Glutamatergic neuron (in vitro differentiated cells): ENCODE results near the gene WFDC1. TPM values are rescaled to one million over a fixed set of nuclear protein-coding genes. Genes with fewer than 3 reads are reported as not detected.
A peak's percentile ranks its signal among the peaks of the same experiment; 100 is the strongest.

Experiments
- DNase-seq: peaks from one replicate; pipeline ENCODE4 v3.0.0; 2022
- H3K27ac Mint-ChIP-seq: one replicate; pipeline ENCODE4 v1.8.0; 2020; ENCODE audit warnings: mild to moderate bottlenecking, mixed read lengths, inconsistent platforms; ENCODE audit not compliant: unreplicated experiment
- H3K27me3 Mint-ChIP-seq: one replicate; pipeline ENCODE4 v1.8.0; 2020; ENCODE audit warnings: mild to moderate bottlenecking, moderate library complexity, mixed read lengths, inconsistent platforms; ENCODE audit not compliant: unreplicated experiment
- H3K36me3 Mint-ChIP-seq: one replicate; pipeline ENCODE4 v1.8.0; 2020; ENCODE audit warnings: mild to moderate bottlenecking, mixed read lengths, inconsistent platforms; ENCODE audit not compliant: unreplicated experiment
- H3K4me1 Mint-ChIP-seq: one replicate; pipeline ENCODE4 v1.8.0; 2020; ENCODE audit warnings: mild to moderate bottlenecking, low read depth, mixed read lengths, inconsistent platforms; ENCODE audit not compliant: unreplicated experiment
- H3K4me3 Mint-ChIP-seq: one replicate; pipeline ENCODE4 v1.8.0; 2020; ENCODE audit warnings: mild to moderate bottlenecking, mixed read lengths, inconsistent platforms; ENCODE audit not compliant: unreplicated experiment
- H3K9me3 Mint-ChIP-seq: one replicate; pipeline ENCODE4 v1.8.0; 2020; ENCODE audit warnings: mild to moderate bottlenecking, moderate library complexity, mixed read lengths, inconsistent platforms; ENCODE audit not compliant: unreplicated experiment
- long read RNA-seq: library from polyadenylated mRNA; unstranded; transcript quantifications from one replicate; pipeline ENCODE4 v2.0.0, GENCODE V29; 2020; ENCODE audit not compliant: unreplicated experiment
- total RNA-seq: library from RNA; stranded (reverse); fragmentation: NEBNext Ultra II Directional; extraction: Animal tissue kit (Norgen Biotek cat#: 25700); gene quantifications from one replicate; pipeline ENCODE4 v1.2.1, GENCODE V29; 2021; ENCODE audit not compliant: unreplicated experiment
- TF ChIP-seq, protein P1 (sequence below): fragments of 200-600 bp; sonication (generic); IDR thresholded peaks from one replicate; pipeline ENCODE4 v1.5.0; 2021; ENCODE audit not compliant: partially characterized antibody, unreplicated experiment

Gene WFDC1, protein sequence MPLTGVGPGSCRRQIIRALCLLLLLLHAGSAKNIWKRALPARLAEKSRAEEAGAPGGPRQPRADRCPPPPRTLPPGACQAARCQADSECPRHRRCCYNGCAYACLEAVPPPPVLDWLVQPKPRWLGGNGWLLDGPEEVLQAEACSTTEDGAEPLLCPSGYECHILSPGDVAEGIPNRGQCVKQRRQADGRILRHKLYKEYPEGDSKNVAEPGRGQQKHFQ
- total RNA-seq, result 0.93 TPM
- long read RNA-seq, result 0 reads

- Mint-ChIP-seq H3K27ac (no peak within 1 kb of the TSS), H3K4me3 (peak within 1 kb of the TSS; percentile 35), H3K27me3 (no peaks in the 10 kb centered on the region), H3K4me1 (peaks cover 16% of the 10 kb centered on the region), H3K9me3 (peaks cover 8% of the 10 kb centered on the region), H3K36me3 (no peaks in the 10 kb centered on the region)
- TF ChIP-seq, protein P1, sequence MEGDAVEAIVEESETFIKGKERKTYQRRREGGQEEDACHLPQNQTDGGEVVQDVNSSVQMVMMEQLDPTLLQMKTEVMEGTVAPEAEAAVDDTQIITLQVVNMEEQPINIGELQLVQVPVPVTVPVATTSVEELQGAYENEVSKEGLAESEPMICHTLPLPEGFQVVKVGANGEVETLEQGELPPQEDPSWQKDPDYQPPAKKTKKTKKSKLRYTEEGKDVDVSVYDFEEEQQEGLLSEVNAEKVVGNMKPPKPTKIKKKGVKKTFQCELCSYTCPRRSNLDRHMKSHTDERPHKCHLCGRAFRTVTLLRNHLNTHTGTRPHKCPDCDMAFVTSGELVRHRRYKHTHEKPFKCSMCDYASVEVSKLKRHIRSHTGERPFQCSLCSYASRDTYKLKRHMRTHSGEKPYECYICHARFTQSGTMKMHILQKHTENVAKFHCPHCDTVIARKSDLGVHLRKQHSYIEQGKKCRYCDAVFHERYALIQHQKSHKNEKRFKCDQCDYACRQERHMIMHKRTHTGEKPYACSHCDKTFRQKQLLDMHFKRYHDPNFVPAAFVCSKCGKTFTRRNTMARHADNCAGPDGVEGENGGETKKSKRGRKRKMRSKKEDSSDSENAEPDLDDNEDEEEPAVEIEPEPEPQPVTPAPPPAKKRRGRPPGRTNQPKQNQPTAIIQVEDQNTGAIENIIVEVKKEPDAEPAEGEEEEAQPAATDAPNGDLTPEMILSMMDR, result no peak
- DNase-seq, result peak; percentile 40
Measured at GRCh38 chr16:84294531-84295142, at the start of gene WFDC1. Gene WFDC1, plus strand, starts transcription at chr16:84294878. Its CDS starts 94 bp downstream, at chr16:84294972.

- Mint-ChIP-seq H3K4me3 (peak overlapping the region; percentile 44), H3K27me3 (peaks cover 7% of the 10 kb centered on the region), H3K27ac (peak overlapping the region; percentile 50), H3K4me1 (peaks cover 16% of the 10 kb centered on the region), H3K36me3 (peaks cover 11% of the 10 kb centered on the region), H3K9me3 (peaks cover 6% of the 10 kb centered on the region)
- TF ChIP-seq, protein P1, result no peak
- no peak for DNase-seq
Measured at GRCh38 chr16:84245956-84246678, 48.6 kb upstream of the WFDC1 start.

DNA sequence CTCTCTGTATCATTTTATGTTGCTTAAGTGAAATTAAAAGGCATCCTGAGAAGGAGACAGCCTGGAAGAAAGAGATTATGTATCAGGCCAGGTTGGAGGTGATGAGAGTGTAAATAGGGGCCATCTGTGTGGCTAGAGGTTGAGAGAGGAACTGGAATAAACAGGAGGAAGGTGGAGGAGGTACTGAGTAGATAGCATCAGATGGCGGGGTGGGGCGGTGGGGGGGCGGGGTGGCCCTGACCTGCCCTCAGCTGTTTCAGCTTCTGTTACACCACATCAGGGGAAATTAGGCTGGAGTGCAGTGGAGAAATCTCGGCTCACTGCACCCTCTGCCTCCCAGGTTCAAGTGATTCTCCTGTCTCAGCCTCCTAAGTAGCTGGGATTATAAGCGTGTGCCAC is 48.0 kb upstream of the WFDC1 start:
- TF ChIP-seq, protein P1, result no peak
- DNase-seq, result no peak
- Mint-ChIP-seq H3K36me3 (peaks cover 11% of the 10 kb centered on the region), H3K27me3 (peaks cover 10% of the 10 kb centered on the region), H3K4me1 (peaks cover 18% of the 10 kb centered on the region), H3K9me3 (peaks cover 6% of the 10 kb centered on the region), H3K4me3 (no peak overlapping the region), H3K27ac (peak overlapping the region; percentile 50)

- Mint-ChIP-seq H3K36me3 (peaks cover 11% of the 10 kb centered on the region), H3K27me3 (peaks cover 10% of the 10 kb centered on the region), H3K27ac (no peak overlapping the region), H3K9me3 (peaks cover 6% of the 10 kb centered on the region), H3K4me1 (peaks cover 21% of the 10 kb centered on the region), H3K4me3 (no peak overlapping the region)
- TF ChIP-seq, protein P1, result no peak
- DNase-seq, result no peak
Measured at GRCh38 chr16:84247331-84247730, 47.3 kb upstream of the WFDC1 start.
